Measurements from ENCODE around the gene HOXB2.
A peak's percentile ranks its signal among the peaks of the same experiment; 100 is the strongest.

The HOXB2 gene

GRCh38 chr17:48553190-48553547, 8.3 kb upstream of the HOXB2 start:
- DNase-seq (ENCODE audit: low read depth in 2 of 2): no peak

- DNase-seq (ENCODE audit: low read depth in 2 of 2): no peak
These were observed 7.7 kb upstream of the HOXB2 start for GRCh38 chr17:48552466-48553189.

GRCh38 chr17:48551596-48552465, 6.9 kb upstream of the HOXB2 start:
- no peak for DNase-seq (ENCODE audit: low read depth in 2 of 2)

GRCh38 chr17:48551214-48551555, 6.3 kb upstream of the HOXB2 start:
- no peak for DNase-seq (ENCODE audit: low read depth in 2 of 2)

GRCh38 chr17:48550502-48551213, 5.7 kb upstream of the HOXB2 start:
- DNase-seq (ENCODE audit: low read depth in 2 of 2): no peak

- DNase-seq (ENCODE audit: low read depth in 2 of 2): no peak
These were observed 5.1 kb upstream of the HOXB2 start for GRCh38 chr17:48549914-48550501.

GRCh38 chr17:48549281-48549630, 4.3 kb upstream of the HOXB2 start:
- DNase-seq (ENCODE audit: low read depth in 2 of 2): no peak

GRCh38 chr17:48548523-48549280, 3.8 kb upstream of the HOXB2 start:
- DNase-seq (ENCODE audit: low read depth in 2 of 2): no peak

GRCh38 chr17:48547808-48548522, 3.1 kb upstream of the HOXB2 start:
- no peak for DNase-seq (ENCODE audit: low read depth in 2 of 2)

GRCh38 chr17:48546924-48547807, 2.3 kb upstream of the HOXB2 start:
- no peak for DNase-seq (ENCODE audit: low read depth in 2 of 2)

GRCh38 chr17:48546137-48546923, 1.4 kb upstream of the HOXB2 start:
- no peak for DNase-seq (ENCODE audit: low read depth in 2 of 2)

- DNase-seq (ENCODE audit: low read depth in 2 of 2): no peak
These were observed 630 bp upstream of the HOXB2 start for GRCh38 chr17:48545539-48545938.

- DNase-seq (ENCODE audit: low read depth in 2 of 2): peak in 1 of 2 donors; percentile 32
These were observed 424 bp downstream of the HOXB2 start for GRCh38 chr17:48544349-48545021.

- DNase-seq (ENCODE audit: low read depth in 2 of 2): no peak
These were observed 1.0 kb downstream of the HOXB2 start for GRCh38 chr17:48543854-48544348.

- DNase-seq (ENCODE audit: low read depth in 2 of 2): peak; percentile 34 to 43
These were observed 1.6 kb downstream of the HOXB2 start for GRCh38 chr17:48543107-48543853.

GRCh38 chr17:48542698-48543106, 2.2 kb downstream of the HOXB2 start:
- no peak for DNase-seq (ENCODE audit: low read depth in 2 of 2)

GRCh38 chr17:48542114-48542656, 2.7 kb downstream of the HOXB2 start:
- no peak for DNase-seq (ENCODE audit: low read depth in 2 of 2)
